Stimulated activated CD8-positive, alpha-beta memory T cell treated with anti-CD3 and anti-CD28 coated beads, Interleukin-12 subunit alpha, Interleukin-12 subunit beta, amount 100 ng/mL, for 24 hours (primary cell): ENCODE results near the gene PNPLA3.

ENCODE experiments used
- DNase-seq: peaks from one replicate; pipeline ENCODE4 v3.0.0-alpha.2; 2020; ENCODE audit errors: extremely low read depth

The PNPLA3 gene

GRCh38 chr22:43957871-43958270 is 34.3 kb downstream of the PNPLA3 start:
- DNase-seq, result no peak

GRCh38 chr22:43964314-43964857 is 40.8 kb downstream of the PNPLA3 start:
- no peak for DNase-seq

GRCh38 chr22:43967069-43967468 is 43.5 kb downstream of the PNPLA3 start:
- DNase-seq, result no peak

GRCh38 chr22:43968614-43969013 is 45.0 kb downstream of the PNPLA3 start:
- no peak for DNase-seq

GRCh38 chr22:43969021-43969878 is 45.6 kb downstream of the PNPLA3 start:
- no peak for DNase-seq

- DNase-seq, result no peak
These were observed 46.6 kb downstream of the PNPLA3 start for GRCh38 chr22:43969989-43970755.

- no peak for DNase-seq
These were observed 47.5 kb downstream of the PNPLA3 start for GRCh38 chr22:43971112-43971511.

- DNase-seq, result no peak
These were observed 49.4 kb downstream of the PNPLA3 start for GRCh38 chr22:43972931-43973462.

GRCh38 chr22:43974028-43974545 is 50.5 kb downstream of the PNPLA3 start:
- no peak for DNase-seq

GRCh38 chr22:43975041-43975440 is 51.4 kb downstream of the PNPLA3 start:
- no peak for DNase-seq

- DNase-seq, result no peak
These were observed 53.5 kb downstream of the PNPLA3 start for GRCh38 chr22:43976861-43977795.

- no peak for DNase-seq
These were observed 55.0 kb downstream of the PNPLA3 start for GRCh38 chr22:43978558-43978957.

- DNase-seq, result no peak
These were observed 57.0 kb downstream of the PNPLA3 start for GRCh38 chr22:43980579-43980978.

- DNase-seq, result no peak
These were observed 57.4 kb downstream of the PNPLA3 start for GRCh38 chr22:43980996-43981395.

GRCh38 chr22:43983808-43984207 is 60.2 kb downstream of the PNPLA3 start:
- no peak for DNase-seq

GRCh38 chr22:43985532-43985931 is 61.9 kb downstream of the PNPLA3 start:
- DNase-seq, result no peak

- no peak for DNase-seq
These were observed 64.7 kb downstream of the PNPLA3 start for GRCh38 chr22:43988116-43988820.

GRCh38 chr22:43988960-43989359 is 65.4 kb downstream of the PNPLA3 start:
- no peak for DNase-seq

- DNase-seq, result no peak
These were observed 66.4 kb downstream of the PNPLA3 start for GRCh38 chr22:43990044-43990443.

- DNase-seq, result no peak
These were observed 67.9 kb downstream of the PNPLA3 start for GRCh38 chr22:43991316-43992020.
